IPS DF 4.7 (cell line): Measurements from ENCODE around the gene DEGS2.
"Not testable (repeated sequence)": the region's sequence is repeated elsewhere in the genome, so short reads cannot be mapped to it uniquely, and the experiment has no call there.

ENCODE experiments used
- DNase-seq: peaks from one replicate; pipeline ENCODE4 v3.0.0-alpha.2; 2013; ENCODE audit warnings: low spot score; ENCODE audit errors: extremely low read depth

Gene DEGS2

DNA sequence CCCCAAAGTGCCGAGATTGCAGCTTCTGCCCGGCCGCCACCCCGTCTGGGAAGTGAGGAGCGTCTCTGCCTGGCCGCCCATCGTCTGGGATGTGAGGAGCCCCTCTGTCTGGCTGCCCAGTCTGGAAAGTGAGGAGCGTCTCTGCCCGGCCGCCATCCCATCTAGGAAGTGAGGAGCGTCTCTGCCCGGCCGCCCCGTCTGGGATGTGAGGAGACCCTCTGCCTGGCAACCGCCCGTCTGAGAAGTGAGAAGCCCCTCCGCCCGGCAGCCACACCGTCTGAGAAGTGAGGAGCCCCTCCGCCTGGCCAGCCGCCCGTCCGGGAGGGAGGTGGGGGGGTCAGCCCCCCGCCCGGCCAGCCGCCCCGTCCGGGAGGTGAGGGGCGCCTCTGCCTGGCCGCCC is 21.2 kb upstream of the DEGS2 start:
- DNase-seq = not testable (repeated sequence)

DNA sequence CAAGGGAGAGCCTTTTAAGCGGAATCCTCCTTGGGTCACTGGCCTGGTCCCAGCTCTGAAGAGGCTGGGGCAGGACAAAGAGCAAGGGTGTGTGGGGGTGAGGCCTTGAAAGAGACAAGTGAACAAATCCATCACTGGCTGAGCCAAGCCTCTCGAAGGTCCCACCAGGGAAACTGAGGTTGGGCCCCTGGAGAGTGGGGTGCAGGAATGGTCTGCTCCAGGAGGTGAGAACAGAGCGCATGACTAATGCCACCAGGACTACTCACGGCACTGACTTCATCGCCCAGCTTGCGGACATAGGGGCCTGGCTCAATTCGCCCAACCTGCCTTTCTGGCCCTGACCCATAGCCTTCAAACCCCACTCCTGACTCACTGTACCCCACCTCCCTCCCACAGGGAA is 19.2 kb upstream of the DEGS2 start:
- DNase-seq = no peak

DNA sequence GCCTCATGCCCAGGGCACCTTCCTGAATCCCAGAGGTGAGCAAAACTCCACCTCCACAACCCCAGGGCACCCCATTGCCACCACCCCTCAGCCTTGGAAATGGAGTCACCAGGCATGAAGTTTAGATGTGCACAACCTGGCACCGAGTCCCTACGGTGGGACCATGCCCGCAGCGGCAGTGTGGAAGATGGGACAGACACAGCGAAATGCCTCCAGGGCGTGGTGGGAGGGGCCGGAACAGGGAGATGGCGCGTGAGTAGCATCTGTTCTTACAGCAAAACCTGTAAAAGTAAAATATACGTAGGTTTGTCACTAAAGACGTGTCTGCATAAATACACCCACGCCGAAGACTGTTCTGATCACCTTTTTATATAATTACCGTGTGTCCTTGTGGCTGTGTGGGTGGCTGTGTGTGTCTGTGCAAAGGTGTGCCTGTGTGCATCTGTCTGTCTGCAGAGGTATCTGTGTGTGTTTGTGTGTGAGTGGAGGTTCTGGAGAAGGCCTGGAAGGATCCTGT is 17.4 kb upstream of the DEGS2 start:
- DNase-seq = no peak

DNA sequence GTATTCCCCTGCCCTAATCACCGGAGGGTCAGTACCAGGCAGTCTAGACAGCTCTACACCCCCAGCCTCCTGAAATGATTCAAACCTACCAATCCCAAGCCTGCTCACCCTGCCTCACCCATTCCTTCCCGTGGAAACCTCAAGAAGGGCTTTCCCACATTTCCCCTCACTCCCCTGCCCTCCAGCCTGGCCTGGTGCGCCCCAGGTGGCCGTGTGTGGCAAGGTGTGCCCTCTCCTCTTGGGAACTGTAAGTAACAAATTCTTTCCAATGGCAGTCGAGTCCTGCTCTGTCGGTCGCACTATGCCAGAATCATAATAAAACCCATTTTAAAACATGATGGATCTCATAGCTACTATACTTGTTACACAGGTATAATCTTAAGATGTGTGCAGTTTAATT is 13.9 kb upstream of the DEGS2 start:
- no peak for DNase-seq

DNA sequence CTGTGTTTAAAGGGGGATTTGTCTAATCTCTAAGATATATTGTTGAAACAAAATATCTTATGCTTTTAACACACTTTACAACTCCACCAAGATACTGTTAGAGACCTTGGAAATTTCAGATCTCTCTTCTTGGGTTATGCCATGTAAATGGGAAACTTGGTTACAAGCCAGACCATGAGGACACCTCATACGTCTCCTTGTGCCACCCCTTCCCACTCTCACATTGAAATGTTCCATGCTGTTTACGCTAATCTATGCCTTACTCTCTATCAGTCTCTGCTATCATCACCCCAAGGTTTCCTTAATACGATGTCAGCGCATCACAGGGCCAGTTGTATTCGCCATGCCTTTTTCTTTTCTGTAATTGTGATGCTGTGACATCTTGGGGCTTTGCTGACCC is 13.4 kb upstream of the DEGS2 start:
- DNase-seq = no peak

DNA sequence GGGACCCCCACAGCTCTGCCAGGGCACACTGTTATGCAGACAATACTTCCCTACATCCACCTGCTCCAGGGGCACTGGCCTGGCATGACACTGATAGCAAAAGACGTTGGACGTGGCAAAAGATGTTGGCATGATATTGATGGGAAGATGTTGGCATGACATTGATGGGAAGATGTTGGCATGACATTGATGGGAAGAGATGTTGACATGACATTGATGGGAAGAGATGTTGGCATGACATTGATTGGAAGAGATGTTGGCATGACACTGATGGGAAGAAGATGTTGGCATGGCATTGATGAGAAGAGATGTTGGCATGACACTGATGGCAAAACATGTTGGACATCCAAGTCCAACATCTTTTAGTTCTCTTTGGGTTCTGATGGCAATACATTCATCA is 11.4 kb upstream of the DEGS2 start:
- no peak for DNase-seq

DNA sequence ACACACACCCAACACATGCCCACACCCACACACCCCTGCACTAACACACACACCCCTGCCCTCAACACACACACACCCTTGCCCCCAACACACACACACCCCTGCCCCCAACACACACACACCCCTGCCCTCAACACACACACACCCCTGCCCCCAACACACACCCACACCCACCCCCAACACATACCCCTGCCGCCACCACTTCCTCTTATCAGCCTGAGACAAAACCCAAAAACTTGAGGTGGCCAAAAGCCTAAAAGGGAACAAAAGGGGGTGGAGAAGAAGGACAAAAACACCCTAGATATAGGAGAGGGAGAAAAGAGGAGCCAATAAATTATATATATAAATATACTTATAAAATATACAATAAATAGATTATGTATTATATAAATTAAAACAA is 9.1 kb upstream of the DEGS2 start:
- no peak for DNase-seq

DNA sequence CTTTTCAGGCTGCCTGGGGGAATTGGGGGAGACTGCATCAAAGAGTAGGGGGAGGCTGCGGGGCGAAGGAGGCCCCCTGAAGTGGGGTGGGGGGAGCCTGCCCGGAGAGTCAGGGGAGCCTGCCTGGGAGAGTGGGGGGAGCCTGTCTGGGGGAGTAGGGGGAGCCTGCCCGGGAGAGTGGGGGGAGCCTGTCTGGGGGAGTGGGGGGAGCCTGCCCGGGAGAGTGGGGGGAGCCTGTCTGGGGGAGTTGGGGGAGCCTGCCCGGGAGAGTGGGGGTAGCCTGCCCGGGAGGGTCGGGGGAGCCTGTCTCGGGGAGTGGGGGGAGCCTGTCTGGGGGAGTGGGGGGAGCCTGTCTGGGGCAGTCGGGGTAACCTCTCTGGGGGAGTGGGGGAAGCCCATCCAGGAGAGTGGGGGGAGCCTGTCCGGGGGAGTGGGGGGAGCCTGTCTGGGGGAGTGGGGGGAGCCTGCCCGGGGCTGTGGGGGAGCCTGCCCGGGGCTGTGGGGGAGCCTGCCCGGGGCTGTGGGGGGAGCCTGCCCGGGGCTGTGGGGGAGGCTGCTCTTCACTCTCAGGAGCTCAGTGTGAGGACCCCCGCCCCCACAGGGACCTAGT is 6.5 kb upstream of the DEGS2 start:
- no peak for DNase-seq

DNA sequence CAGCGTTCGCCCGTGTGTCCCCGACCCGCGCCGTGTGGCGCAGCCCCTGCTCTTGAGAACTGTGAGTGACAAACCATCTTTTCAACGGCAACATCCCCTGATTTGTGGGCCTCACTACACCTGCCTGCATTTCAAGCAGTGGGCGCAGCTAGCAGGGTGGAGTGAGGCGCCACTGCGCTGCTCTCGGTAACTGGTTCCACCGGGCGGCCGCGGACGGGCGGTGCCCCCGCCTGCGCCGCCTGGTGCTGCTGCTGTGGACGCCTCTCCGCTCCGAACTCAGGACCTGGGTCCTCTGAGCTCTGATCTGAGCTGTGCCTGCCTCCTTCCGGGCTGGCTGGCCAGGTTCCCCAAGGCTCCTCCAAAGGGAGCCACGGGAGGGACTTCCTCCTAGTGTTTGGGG is 5.9 kb upstream of the DEGS2 start:
- no peak for DNase-seq

DNA sequence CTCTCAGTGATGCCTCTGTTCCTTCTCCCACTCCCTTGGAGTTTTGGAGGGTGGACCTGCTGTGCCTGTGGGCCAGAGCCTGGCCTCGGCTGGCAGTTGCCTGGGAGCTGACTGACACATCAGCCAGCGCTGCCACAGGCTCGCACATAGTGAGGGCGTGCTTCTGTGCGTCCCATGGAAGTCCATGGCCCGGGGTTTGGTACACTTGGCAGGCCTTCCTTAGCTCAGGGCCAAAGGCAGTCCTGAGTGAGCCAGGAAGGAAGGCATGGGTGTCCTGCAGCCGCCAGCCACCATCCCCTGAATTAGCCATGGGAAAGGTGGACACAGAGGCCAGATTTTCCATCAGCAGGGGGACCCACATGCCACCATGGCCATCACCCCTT is 1.1 kb upstream of the DEGS2 start:
- no peak for DNase-seq

DNA sequence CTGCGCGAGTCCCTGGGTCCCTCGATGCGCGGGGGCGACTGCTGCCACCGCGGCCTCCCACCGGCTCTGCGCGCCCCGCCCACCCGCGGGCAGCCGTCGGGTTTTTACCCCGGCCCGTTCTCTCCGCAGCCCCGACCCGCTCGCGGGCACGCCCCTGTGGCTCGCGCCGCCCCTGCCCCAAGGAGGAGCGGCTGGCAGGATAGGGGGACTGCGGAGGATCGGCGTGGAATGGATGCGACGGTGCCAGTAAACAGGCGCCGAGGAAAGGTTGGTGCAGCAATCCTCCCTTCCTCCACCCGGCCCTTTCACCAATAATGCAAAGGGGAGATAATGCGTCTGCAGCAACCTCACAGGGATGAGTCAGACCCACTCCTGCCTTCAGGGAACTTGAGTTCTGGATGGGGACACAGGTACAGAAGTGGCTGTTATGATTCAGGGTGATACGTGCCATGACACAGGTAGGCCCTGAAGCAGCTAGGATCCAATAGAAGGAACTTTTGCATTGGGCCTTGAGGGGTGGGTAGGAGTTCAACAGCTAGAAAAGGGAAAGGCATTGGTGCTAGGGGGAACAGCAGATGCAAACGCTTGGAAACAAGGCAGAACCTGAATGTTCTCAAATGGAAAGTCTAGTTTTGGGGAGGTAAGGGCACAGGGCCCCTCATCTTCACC is 554 bp upstream of the DEGS2 start:
- no peak for DNase-seq

DNA sequence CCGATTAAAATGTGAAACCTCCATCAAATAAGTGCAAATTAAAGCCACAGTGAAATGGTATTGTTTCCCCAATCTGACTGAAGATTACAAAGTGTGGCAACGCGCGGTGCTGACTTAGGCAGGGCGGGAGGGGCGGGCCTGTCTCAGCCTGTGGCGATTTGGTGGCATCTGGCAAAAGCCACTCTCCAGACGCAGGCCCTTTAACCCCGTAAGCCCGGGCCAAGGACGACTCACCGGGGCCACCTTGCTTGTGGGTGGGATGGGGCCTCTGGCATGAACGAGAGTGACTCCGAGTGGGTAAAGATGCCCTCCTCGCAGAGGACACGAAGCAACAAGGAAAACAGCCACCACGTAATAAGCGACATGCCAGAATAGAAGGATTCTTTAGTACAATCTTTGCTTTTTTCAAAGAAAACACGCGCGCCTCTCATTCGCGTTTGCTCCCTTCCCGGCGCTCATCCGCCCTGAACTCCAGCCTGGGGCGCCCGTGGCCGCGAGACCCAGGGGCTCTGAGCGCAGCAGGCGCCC is 815 bp downstream of the DEGS2 start:
- no peak for DNase-seq

DNA sequence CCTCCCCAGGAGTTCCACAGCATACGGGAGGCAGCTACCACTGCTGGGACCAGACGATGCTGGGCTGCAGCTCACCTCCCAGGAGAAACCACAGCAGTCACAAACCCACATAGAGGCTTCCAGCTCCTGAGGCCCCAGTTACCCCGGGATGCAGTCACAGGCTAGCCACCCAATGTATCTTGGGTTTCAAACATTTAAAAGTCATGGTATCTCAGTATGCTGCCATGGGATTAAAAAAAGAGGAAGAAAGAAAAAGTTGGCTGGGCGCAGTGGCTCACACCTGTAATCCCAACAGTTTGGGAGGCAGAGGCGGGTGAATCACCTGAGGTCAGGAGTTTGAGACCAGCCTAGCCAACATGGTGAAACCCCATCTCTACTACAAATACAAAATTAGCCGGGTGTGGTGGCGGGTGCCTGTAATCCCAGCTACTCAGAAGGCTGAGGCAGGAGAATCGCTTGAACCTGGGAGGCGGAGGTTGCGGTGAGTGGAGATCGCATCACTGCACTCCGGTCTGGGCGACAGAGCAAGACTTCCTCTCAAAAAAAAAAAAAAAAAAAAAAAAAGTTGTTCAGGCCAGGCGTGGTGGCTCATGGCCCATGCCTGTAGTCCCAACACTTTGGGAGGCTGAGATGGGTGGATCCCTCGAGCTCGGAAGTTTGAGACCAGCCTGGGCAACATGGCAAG is 1.8 kb downstream of the DEGS2 start:
- not testable (repeated sequence) for DNase-seq

DNA sequence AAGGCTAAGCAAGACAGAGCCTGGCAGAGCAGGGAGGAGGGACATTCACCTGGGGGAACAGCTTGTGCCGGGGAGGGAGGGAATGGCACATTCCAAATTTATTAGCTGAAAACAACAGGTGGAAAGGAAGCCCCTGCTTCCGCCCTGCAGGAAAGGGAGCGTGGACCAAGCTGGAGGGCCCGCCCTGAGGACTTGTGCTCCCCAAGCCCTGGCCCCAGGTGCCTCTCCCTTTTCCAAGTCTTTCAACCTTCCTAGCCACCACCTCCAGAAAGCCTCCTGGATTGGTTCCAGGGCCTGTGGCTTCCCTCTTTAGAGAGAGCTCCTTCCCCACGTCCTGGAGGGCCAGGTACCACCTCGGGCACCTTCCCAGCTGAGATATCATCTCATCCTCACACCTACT is 2.7 kb downstream of the DEGS2 start:
- no peak for DNase-seq

DNA sequence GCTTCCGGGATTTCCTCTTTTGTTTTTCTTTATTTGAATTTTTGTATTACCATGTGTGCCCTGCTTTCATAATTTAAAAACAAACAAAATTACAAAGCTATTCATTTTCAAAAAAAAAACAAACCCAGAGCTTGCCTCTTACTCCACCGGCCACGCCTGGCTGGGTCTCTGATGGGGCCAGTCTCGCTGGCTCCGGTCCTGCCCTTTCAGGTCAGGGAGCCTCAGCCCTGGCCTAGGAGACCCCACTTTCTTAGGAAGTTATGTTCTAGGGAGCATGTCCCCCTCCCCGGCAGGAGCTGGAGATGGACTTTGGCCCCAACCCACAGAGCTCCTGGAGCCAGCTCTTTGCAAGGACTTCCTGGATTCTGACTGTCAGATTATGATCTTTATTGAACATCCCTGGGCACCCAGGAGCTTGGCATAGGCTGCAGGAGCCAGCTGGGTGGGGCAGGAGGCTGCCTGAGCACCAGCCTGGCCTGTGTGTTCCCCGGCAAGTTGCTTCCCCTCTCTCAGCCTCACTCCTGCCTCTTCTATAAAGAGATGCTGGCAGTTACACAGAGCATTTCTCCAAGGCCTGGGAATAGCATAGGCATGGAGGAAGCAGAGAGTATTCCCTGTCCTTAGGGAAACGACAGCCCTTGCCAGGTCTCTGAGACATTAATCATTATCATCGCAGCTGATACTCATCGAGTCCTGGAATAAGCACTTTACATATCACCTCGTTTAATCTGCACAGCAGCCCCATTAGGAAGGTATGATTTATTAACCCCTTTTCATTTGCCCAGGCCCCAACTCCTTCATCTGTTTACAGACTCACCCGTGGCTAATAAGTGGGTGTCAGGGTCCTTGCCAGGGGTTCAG is 3.5 kb downstream of the DEGS2 start:
- DNase-seq = no peak

DNA sequence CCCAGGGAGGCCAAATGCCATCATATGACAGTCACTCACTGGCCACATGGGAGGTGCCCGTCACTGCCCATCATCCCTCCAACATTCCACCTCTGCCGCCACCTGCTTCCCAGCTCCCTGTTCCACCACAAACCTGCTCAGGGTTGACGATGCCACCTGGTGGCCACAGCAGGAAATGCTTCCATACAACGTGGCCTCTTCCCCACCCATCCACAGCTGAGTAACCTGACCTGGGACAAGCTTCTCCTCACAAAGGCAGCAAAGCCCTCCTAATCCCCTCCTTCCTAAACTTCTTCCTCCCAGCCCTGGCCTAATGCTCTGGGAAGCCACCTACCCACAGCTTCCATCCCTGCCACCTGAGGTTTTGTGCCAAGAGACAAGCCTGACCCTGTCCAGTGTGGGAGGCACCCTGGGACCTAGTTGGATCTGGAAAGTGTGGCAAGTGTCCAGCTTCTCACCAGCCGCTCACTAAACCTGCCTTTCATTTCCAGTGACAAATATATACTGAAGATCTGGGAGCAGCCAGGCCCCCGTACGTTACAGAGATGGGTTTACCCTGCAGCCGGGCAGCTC is 4.3 kb downstream of the DEGS2 start:
- DNase-seq = peak; percentile 92

DNA sequence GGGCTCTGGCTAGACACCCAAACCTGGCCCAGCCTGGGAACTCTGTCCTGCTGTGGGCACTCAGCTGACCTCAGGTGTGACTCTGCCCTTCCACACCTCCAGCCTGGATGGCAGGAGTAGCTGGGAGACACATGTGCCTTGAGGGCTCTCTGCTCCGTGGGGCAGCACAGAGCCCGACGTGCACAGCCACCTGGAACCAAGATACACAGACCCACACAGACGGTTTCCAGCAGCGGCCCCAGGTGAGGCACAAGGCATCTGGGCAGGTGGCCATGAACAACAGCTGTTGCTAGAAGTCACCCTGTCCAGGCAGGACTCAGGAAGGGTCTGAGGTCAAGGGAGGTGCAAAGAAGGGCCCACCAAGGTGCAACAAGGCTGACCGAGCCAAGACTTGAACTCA is 5.9 kb downstream of the DEGS2 start:
- no peak for DNase-seq

DNA sequence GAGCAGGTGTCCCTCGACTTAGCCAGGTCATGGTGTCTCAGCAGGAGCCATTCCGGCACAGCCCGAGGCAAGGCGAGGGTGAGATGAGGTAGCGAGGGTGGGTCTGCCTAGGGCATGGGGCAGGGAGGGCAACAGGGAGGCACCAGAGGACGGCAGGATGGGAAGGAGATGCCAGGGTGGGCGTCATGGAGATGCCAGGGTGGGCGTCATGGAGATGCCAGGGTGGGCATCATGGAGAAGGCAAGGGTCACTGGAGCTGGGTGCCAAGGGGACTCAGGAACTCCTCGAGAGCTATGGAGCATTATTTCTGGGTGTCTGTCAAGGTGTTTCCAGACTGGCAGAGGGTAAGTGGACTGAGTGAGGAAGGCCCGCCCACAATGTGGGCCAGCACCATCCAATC is 7.4 kb downstream of the DEGS2 start:
- DNase-seq = no peak

DNA sequence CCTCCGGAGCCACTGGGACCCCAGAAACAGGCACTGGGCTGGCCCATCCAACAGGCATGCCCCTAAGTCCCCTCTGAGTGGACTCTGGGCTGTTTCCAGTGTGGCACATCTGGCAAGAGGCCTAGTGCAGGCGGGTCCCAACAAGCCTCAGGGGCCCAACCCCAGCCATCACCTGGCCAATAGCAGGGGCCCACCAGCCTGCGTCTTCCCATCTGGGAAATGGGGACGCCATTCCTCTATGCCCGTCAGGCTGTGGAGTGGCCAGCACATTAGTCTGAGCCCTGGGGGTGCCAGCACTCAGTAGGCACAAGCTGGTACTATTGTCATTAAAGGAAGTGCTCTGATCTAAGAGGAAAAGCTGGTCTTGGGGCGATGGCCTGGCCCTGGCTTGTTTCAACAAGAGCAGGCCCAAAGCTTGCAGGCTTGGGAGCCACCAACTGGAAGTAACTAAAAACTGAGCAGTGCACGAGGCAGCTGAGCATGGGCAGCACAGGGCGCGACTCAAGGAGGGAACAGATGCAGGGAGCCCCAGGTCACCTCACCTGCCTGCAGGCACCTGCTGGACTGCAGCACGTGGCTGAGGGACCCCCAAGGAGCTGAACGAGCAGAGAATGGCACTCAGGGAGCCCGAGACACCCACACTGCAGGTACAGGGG is 8.4 kb downstream of the DEGS2 start:
- no peak for DNase-seq

DNA sequence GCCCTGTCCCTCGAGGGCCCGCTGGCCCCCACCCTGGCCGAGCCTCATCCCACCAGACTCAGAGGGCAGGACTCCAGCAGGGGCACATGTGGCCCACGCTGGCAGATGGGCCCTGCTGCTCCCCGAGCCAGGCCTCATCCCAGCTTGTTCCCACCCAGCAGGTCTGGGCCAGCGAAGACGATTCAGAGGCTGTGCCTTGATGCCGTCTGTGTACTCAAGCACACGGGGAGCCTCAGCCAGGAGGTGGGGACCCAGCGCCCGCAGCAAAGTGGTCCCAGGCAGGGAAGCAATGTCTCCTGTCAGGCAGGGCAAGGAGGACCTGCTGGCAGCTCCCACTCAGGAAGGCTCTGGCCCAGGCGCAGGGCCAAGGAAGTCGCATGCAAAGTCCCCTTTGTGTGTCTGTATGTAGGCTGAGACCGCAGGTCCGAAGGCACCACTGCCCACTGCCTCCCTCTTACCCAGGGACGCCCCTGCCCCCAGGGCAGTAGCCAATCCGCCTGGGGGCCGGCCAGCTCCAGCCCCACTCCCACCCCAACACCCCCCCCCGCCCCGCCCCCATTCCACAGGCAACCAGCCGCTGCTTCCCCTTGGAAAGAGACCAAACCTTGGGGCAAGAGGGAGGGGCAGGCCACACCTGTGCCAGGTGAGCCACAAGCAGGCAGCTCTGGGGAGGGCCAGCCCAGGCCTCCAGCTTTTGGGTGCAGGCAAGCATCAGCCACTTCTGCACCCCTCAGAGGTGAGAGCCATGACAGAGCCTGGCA is 9.4 kb downstream of the DEGS2 start:
- DNase-seq = no peak
